Activated naive CD4-positive, alpha-beta T cell treated with anti-CD3 and anti-CD28 coated beads for 36 hours (primary cell): ENCODE data around the gene SLC9A7. TPM values are rescaled to one million over a fixed set of nuclear protein-coding genes. Genes with fewer than 3 reads are reported as not detected.
A peak's percentile ranks its signal among the peaks of the same experiment; 100 is the strongest.

Source experiments
- CTCF ChIA-PET: fragments of 350-600 bp; sonication (Branson Sonifier 250); formaldehyde crosslinking; loops from one replicate; lab custom pipeline; 2021; ENCODE audit warnings: antibody characterized with exemption; lab: Charles Lee
- DNase-seq: peaks from one replicate; pipeline ENCODE4 v3.0.0-alpha.2; 2020
- H3K27ac Mint-ChIP-seq: one replicate; pipeline ENCODE4 v1.8.0; 2021; ENCODE audit warnings: mild to moderate bottlenecking, mixed read lengths
- H3K27me3 Mint-ChIP-seq: one replicate; pipeline ENCODE4 v1.8.0; 2021; ENCODE audit warnings: low read depth, mixed read lengths
- H3K36me3 Mint-ChIP-seq: one replicate; pipeline ENCODE4 v1.8.0; 2021; ENCODE audit warnings: low read depth, mixed read lengths
- H3K4me1 Mint-ChIP-seq: one replicate; pipeline ENCODE4 v1.8.0; 2021; ENCODE audit warnings: low read depth, mixed read lengths
- H3K4me3 Mint-ChIP-seq: one replicate; pipeline ENCODE4 v1.8.0; 2021; ENCODE audit warnings: mild to moderate bottlenecking, moderate library complexity, mixed read lengths
- H3K9me3 Mint-ChIP-seq: one replicate; pipeline ENCODE4 v1.8.0; 2021; ENCODE audit warnings: mixed read lengths
- intact Hi-C: fragments of 100-400 bp; cut with micrococcal nuclease; formaldehyde crosslinking; loops from one replicate; pipeline ENCODE4 v1.15.1; 2023
- total RNA-seq, 2 experiments: library from RNA; stranded (reverse); gene quantifications; one replicate each; pipeline ENCODE4 v1.2.3, GENCODE V29; 2021

Gene SLC9A7
- total RNA-seq, 2 experiments from 2014 or later, result 10.1 to 11.1 TPM

- H3K27ac Mint-ChIP-seq, result no peak overlapping the region
These were observed 184.8 kb downstream of the SLC9A7 start for GRCh38 chrX:46573892-46574773.

GRCh38 chrX:46573331-46573891 lies 185.5 kb downstream of the SLC9A7 start, which contains the start of gene CHST7:
Gene CHST7 (plus strand): TSS chrX:46573765. CDS start chrX:46573932, 167 bp downstream.
- no peaks in the 10 kb centered on the region for H3K36me3 Mint-ChIP-seq
- peak; percentile 46 for DNase-seq
- CTCF ChIA-PET, result interaction anchor here (1.0 to 1.2 kb wide), 5 partner anchors 10 to 112 kb away, joined by 3 read pairs; no protein-coding TSS in a partner anchor
- H3K4me1 Mint-ChIP-seq, result peaks cover 39% of the 10 kb centered on the region
- peak within 1 kb of the TSS; percentile 69 for H3K4me3 Mint-ChIP-seq
- peak within 1 kb of the TSS; percentile 89 for H3K27ac Mint-ChIP-seq
- peaks cover 2% of the 10 kb centered on the region for H3K27me3 Mint-ChIP-seq
- no peaks in the 10 kb centered on the region for H3K9me3 Mint-ChIP-seq
- intact Hi-C loops, result loop anchor here (2.0 to 5.0 kb wide), 5 partner anchors 61 to 861 kb away; no protein-coding TSS in a partner anchor

More at GRCh38 chrX:46573892-46574773, 184.8 kb downstream of the SLC9A7 start:
- peak overlapping the region; percentile 69 for H3K4me3 Mint-ChIP-seq
- peaks cover 2% of the 10 kb centered on the region for H3K27me3 Mint-ChIP-seq
- no peaks in the 10 kb centered on the region for H3K36me3 Mint-ChIP-seq
- peak; percentile 74 for DNase-seq
- no peaks in the 10 kb centered on the region for H3K9me3 Mint-ChIP-seq
- CTCF ChIA-PET, result interaction anchor here (0.6 kb wide), 1 partner anchor 14 kb away, joined by 3 read pairs; no protein-coding TSS in a partner anchor
- peaks cover 39% of the 10 kb centered on the region for H3K4me1 Mint-ChIP-seq
- intact Hi-C loops, result loop anchor here (1.0 to 5.0 kb wide), 6 partner anchors 61 to 862 kb away; no protein-coding TSS in a partner anchor

GRCh38 chrX:46572340-46572936 lies 186.5 kb downstream of the SLC9A7 start:
- DNase-seq, result peak; percentile 56
- no peaks in the 10 kb centered on the region for H3K9me3 Mint-ChIP-seq
- H3K4me3 Mint-ChIP-seq, result peak overlapping the region; percentile 69
- intact Hi-C loops, result loop anchor here (1.0 to 5.0 kb wide), 7 partner anchors 27 to 860 kb away; partner anchors contain the start of gene ZNF674
- H3K36me3 Mint-ChIP-seq, result no peaks in the 10 kb centered on the region
- CTCF ChIA-PET, result interaction anchor here (0.6 to 1.2 kb wide), 7 partner anchors 10 to 113 kb away, joined by 3 read pairs; no protein-coding TSS in a partner anchor
- H3K27me3 Mint-ChIP-seq, result peaks cover 2% of the 10 kb centered on the region
- H3K27ac Mint-ChIP-seq, result peak overlapping the region; percentile 89
- H3K4me1 Mint-ChIP-seq, result peaks cover 35% of the 10 kb centered on the region

- H3K36me3 Mint-ChIP-seq, result no peaks in the 10 kb centered on the region
- H3K27ac Mint-ChIP-seq, result peak overlapping the region; percentile 89
- peaks cover 30% of the 10 kb centered on the region for H3K4me1 Mint-ChIP-seq
- H3K4me3 Mint-ChIP-seq, result no peak overlapping the region
- DNase-seq, result no peak
- intact Hi-C loops, result loop anchor here (1.0 to 5.0 kb wide), 7 partner anchors 26 to 859 kb away; partner anchors contain the start of gene ZNF674
- peaks cover 2% of the 10 kb centered on the region for H3K27me3 Mint-ChIP-seq
- CTCF ChIA-PET, result interaction anchor here (1.1 to 1.2 kb wide), 2 partner anchors 12 to 15 kb away, joined by 3 read pairs; no protein-coding TSS in a partner anchor
- H3K9me3 Mint-ChIP-seq, result no peaks in the 10 kb centered on the region
These were observed 187.2 kb downstream of the SLC9A7 start for GRCh38 chrX:46571423-46572339.

- CTCF ChIA-PET, result no interaction called here
- Mint-ChIP-seq H3K27me3 (no peaks in the 10 kb centered on the region), H3K9me3 (no peaks in the 10 kb centered on the region), H3K4me1 (peaks cover 17% of the 10 kb centered on the region), H3K36me3 (no peaks in the 10 kb centered on the region), H3K4me3 (no peak overlapping the region), H3K27ac (no peak overlapping the region)
- intact Hi-C loops, result loop anchor here (5.0 kb wide), 2 partner anchors 762 to 857 kb away; no protein-coding TSS in a partner anchor
- DNase-seq, result no peak
These were observed 189.3 kb downstream of the SLC9A7 start for GRCh38 chrX:46569621-46570020.

- H3K27ac Mint-ChIP-seq, result no peak overlapping the region
- CTCF ChIA-PET, result no interaction called here
- intact Hi-C loops, result no loop called here
- H3K9me3 Mint-ChIP-seq, result no peaks in the 10 kb centered on the region
- DNase-seq, result no peak
- H3K4me1 Mint-ChIP-seq, result peaks cover 15% of the 10 kb centered on the region
- H3K4me3 Mint-ChIP-seq, result no peak overlapping the region
- no peaks in the 10 kb centered on the region for H3K36me3 Mint-ChIP-seq
- no peaks in the 10 kb centered on the region for H3K27me3 Mint-ChIP-seq
These were observed 191.5 kb downstream of the SLC9A7 start for GRCh38 chrX:46567388-46567787.

GRCh38 chrX:46561824-46562657 lies 196.9 kb downstream of the SLC9A7 start:
- Mint-ChIP-seq H3K36me3 (peaks cover 1% of the 10 kb centered on the region), H3K27ac (no peak overlapping the region), H3K27me3 (no peaks in the 10 kb centered on the region), H3K4me1 (peaks cover 6% of the 10 kb centered on the region), H3K9me3 (no peaks in the 10 kb centered on the region), H3K4me3 (no peak overlapping the region)
- CTCF ChIA-PET, result interaction anchor here (0.6 to 1.2 kb wide), 2 partner anchors 11 to 530 kb away, joined by 3 read pairs; no protein-coding TSS in a partner anchor
- DNase-seq, result no peak
- intact Hi-C loops, result no loop called here

GRCh38 chrX:46559062-46559461 lies 199.9 kb downstream of the SLC9A7 start:
- Mint-ChIP-seq H3K27ac (no peak overlapping the region), H3K9me3 (no peaks in the 10 kb centered on the region), H3K4me3 (no peak overlapping the region), H3K4me1 (peaks cover 6% of the 10 kb centered on the region), H3K27me3 (no peaks in the 10 kb centered on the region), H3K36me3 (peaks cover 1% of the 10 kb centered on the region)
- intact Hi-C loops, result no loop called here
- CTCF ChIA-PET, result no interaction called here
- no peak for DNase-seq

- no peak for DNase-seq
- H3K4me3 Mint-ChIP-seq, result no peak overlapping the region
- no peaks in the 10 kb centered on the region for H3K27me3 Mint-ChIP-seq
- no peak overlapping the region for H3K27ac Mint-ChIP-seq
- no peaks in the 10 kb centered on the region for H3K4me1 Mint-ChIP-seq
- CTCF ChIA-PET, result interaction anchor here (0.8 kb wide), 1 partner anchor 205 kb away, joined by 4 read pairs; no protein-coding TSS in a partner anchor
- intact Hi-C loops, result no loop called here
- H3K9me3 Mint-ChIP-seq, result no peaks in the 10 kb centered on the region
- no peaks in the 10 kb centered on the region for H3K36me3 Mint-ChIP-seq
These were observed 204.0 kb downstream of the SLC9A7 start for GRCh38 chrX:46554942-46555341.

GRCh38 chrX:46553935-46554334 lies 205.0 kb downstream of the SLC9A7 start:
- no peak overlapping the region for H3K4me3 Mint-ChIP-seq
- H3K4me1 Mint-ChIP-seq, result peaks cover 3% of the 10 kb centered on the region
- no peak overlapping the region for H3K27ac Mint-ChIP-seq
- DNase-seq, result no peak
- H3K9me3 Mint-ChIP-seq, result peaks cover under 1% of the 10 kb centered on the region
- CTCF ChIA-PET, result no interaction called here
- H3K27me3 Mint-ChIP-seq, result no peaks in the 10 kb centered on the region
- intact Hi-C loops, result no loop called here
- peaks cover 1% of the 10 kb centered on the region for H3K36me3 Mint-ChIP-seq
